Measurements from ENCODE around the gene MOSPD3. TPM values are rescaled to one million over a fixed set of nuclear protein-coding genes. Genes with fewer than 3 reads are reported as not detected.
A peak's percentile ranks its signal among the peaks of the same experiment; 100 is the strongest.

MOSPD3 gene
- total RNA-seq, 1 experiment from 2014 or later = 9.4 TPM

DNA sequence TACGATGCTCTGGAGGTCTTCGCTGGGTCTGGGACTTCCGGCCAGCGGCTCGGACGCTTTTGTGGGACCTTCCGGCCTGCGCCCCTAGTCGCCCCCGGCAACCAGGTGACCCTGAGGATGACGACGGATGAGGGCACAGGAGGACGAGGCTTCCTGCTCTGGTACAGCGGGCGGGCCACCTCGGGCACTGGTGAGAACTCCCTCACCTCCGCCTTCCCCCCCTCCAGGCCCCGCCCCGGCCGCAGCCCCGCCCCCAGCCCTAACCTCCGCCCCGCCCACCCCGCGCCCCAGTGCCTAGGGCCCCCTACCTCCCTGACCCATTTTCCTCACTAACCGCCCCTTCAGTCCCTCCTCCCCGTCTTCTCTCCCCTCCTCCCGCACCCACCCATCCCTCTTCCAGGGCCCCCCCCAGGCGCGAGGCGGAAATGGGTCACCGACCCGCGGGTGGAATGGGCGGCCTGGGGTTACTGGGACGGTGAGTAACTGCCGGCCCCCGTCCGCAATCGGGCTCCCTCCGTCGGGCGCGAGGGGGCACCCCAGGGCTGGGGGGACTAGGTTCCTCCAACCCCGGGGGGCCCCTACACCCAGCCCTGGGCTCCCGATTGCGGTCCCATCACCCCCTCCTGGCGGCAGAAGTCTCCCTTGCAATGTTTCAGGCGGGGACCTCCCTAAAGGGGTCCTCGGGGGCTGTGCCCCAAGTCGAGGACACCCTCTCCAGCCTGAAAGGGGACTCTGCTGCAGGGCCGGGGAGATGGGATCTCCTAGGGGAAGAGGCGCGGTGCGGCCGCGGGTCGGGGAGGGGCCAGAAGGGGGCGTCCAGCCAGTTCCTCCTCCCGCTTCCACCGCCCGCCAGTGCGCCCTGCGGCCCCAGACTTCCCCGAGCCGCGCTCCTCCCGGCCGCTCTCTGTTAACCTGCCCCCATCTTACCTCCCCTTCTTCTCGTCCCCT, 8.0 kb upstream of the MOSPD3 start:
- Histone ChIP-seq H2AFZ (ENCODE audit: low read length) (peak overlapping the region; percentile 90), H3K79me2 (ENCODE audit: low read length) (no peaks in the 10 kb centered on the region), H3K9me3 (ENCODE audit: low read length) (no peaks in the 10 kb centered on the region), H3K9me2 (replicated peaks; ENCODE audit: low read length) (no peaks in the 10 kb centered on the region), H3K4me3 (ENCODE audit: low read length) (peak overlapping the region; percentile 80), H3K9ac (ENCODE audit: low read length) (peak overlapping the region; percentile 54), H3K4me2 (ENCODE audit: low read length) (peak overlapping the region; percentile 100), H3K27ac (ENCODE audit: low read length) (no peak overlapping the region), H3K36me3 (ENCODE audit: low read depth, low read length) (no peaks in the 10 kb centered on the region), H3K4me1 (ENCODE audit: insufficient read depth, low read length) (peaks cover 24% of the 10 kb centered on the region), H3K27me3 (ENCODE audit: low read length) (no peaks in the 10 kb centered on the region), H3F3A (ENCODE audit: low read length, unreplicated experiment) (no peaks in the 10 kb centered on the region), H4K20me1 (ENCODE audit: low read length) (no peaks in the 10 kb centered on the region)
- CTCF ChIA-PET = interaction anchor here (0.6 kb wide), 1 partner anchor 16 kb away, joined by 4 read pairs; no protein-coding TSS in a partner anchor
- ATAC-seq (peak; percentile 65), DNase-seq (peak; percentile 59)
- BruUV-seq (replicated peaks) = no TSS peak
- POLR2A ChIA-PET (ENCODE audit: unreplicated experiment) = no interaction called here
- intact Hi-C loops (cut with micrococcal nuclease) = loop anchor here (2.0 kb wide), 3 partner anchors 18 to 86 kb away; partner anchors contain the start of genes FBXO24, GNB2 and LRCH4
- TF ChIP-seq EZH2phosphoT487 (IDR thresholded peaks at IDR 0.05; ENCODE audit: borderline replicate concordance, low read length) (no peak), EZH2 (IDR thresholded peaks at IDR 0.05; ENCODE audit: low read length, unreplicated experiment) (no peak)
- TF ChIP-seq, protein P1, sequence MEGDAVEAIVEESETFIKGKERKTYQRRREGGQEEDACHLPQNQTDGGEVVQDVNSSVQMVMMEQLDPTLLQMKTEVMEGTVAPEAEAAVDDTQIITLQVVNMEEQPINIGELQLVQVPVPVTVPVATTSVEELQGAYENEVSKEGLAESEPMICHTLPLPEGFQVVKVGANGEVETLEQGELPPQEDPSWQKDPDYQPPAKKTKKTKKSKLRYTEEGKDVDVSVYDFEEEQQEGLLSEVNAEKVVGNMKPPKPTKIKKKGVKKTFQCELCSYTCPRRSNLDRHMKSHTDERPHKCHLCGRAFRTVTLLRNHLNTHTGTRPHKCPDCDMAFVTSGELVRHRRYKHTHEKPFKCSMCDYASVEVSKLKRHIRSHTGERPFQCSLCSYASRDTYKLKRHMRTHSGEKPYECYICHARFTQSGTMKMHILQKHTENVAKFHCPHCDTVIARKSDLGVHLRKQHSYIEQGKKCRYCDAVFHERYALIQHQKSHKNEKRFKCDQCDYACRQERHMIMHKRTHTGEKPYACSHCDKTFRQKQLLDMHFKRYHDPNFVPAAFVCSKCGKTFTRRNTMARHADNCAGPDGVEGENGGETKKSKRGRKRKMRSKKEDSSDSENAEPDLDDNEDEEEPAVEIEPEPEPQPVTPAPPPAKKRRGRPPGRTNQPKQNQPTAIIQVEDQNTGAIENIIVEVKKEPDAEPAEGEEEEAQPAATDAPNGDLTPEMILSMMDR (conservative IDR thresholded peaks at IDR 0.05; ENCODE audit: low read depth, low read length) = peak; percentile 52

DNA sequence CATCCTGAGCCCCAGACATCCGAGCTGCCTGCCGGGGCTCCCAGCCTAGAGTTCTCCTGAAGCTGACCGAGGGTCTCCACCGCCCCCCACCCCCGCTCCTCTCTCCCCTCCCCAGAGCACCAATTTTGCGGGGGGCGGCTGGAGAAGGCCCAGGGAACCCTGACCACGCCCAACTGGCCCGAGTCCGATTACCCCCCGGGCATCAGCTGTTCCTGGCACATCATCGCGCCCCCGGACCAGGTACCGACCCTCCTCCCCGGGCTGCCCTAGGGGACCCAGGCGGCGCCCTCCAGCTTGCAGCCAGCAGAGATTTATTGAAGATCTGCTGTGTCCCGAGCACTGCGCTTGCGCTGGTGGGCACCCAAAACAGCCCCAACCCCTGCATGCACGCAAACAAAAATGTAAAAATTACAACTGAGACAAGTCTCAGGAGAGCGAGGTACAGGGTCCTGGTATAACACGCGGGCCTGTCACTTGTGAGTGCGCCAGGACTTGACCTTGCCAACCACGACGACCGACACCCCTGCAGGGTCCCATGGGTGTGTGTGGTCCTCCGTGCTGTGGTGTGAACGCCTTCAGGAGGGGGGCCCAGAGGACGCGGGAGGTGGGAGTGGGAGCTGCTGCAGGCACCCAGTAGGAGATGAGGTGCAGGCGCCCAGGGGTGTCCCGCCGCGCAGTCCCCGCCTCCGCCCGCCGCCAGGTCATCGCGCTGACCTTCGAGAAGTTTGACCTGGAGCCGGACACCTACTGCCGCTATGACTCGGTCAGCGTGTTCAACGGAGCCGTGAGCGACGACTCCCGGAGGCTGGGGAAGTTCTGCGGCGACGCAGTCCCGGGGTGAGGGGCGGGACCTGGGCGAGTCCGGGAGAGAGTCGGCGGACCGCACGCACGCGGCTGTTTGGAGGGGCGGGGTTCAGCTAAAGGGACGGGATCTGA, 7.1 kb upstream of the MOSPD3 start:
- no peaks in the 10 kb centered on the region for H3K36me3 ChIP-seq (ENCODE audit: low read depth, low read length)
- H3K4me2 ChIP-seq (ENCODE audit: low read length) = peak overlapping the region; percentile 100
- ChIA-PET POLR2A (ENCODE audit: unreplicated experiment) (interaction anchor here (0.6 kb wide), 1 partner anchor 284 kb away, joined by 4 read pairs; the partner anchor contains the start of gene UFSP1), CTCF (interaction anchor here (0.6 kb wide), 1 partner anchor 16 kb away, joined by 4 read pairs; no protein-coding TSS in a partner anchor)
- TSS peak; percentile 47 for BruUV-seq (replicated peaks)
- no peaks in the 10 kb centered on the region for H3F3A ChIP-seq (ENCODE audit: low read length, unreplicated experiment)
- no peak overlapping the region for H3K27ac ChIP-seq (ENCODE audit: low read length)
- H3K4me1 ChIP-seq (ENCODE audit: insufficient read depth, low read length) = peaks cover 24% of the 10 kb centered on the region
- H2AFZ ChIP-seq (ENCODE audit: low read length) = peak overlapping the region; percentile 90
- H3K9me3 ChIP-seq (ENCODE audit: low read length) = no peaks in the 10 kb centered on the region
- no peaks in the 10 kb centered on the region for H3K27me3 ChIP-seq (ENCODE audit: low read length)
- H3K9me2 ChIP-seq (replicated peaks; ENCODE audit: low read length) = no peaks in the 10 kb centered on the region
- ATAC-seq (peak; percentile 50), DNase-seq (peak; percentile 35)
- TF ChIP-seq, protein P1 (conservative IDR thresholded peaks at IDR 0.05; ENCODE audit: low read depth, low read length) = no peak
- no peak for TF ChIP-seq EZH2 (IDR thresholded peaks at IDR 0.05; ENCODE audit: low read length, unreplicated experiment)
- no peak for TF ChIP-seq EZH2phosphoT487 (IDR thresholded peaks at IDR 0.05; ENCODE audit: borderline replicate concordance, low read length)
- H3K79me2 ChIP-seq (ENCODE audit: low read length) = no peaks in the 10 kb centered on the region
- intact Hi-C loops (cut with micrococcal nuclease) = loop anchor here (2.0 kb wide), 3 partner anchors 18 to 86 kb away; partner anchors contain the start of genes FBXO24, GNB2 and LRCH4
- H4K20me1 ChIP-seq (ENCODE audit: low read length) = no peaks in the 10 kb centered on the region
- H3K9ac ChIP-seq (ENCODE audit: low read length) = peak overlapping the region; percentile 54
- peak overlapping the region; percentile 80 for H3K4me3 ChIP-seq (ENCODE audit: low read length)
